Brain microvascular endothelial cell (primary cell): ENCODE results near the gene TSEN15.
"Not testable (repeated sequence)": the region's sequence is repeated elsewhere in the genome, so short reads cannot be mapped to it uniquely, and the experiment has no call there.

ENCODE experiments used
- DNase-seq: peaks from one replicate; pipeline ENCODE4 v3.0.0-alpha.2; 2020
- H3K27ac ChIP-seq: fragments of 250-450 bp; sonication (Bioruptor Pico); 2 replicates; pipeline ENCODE4 v1.5.1; 2020; ENCODE audit warnings: mild to moderate bottlenecking, moderate library complexity
- H3K27me3 ChIP-seq: fragments of 250-450 bp; sonication (Bioruptor Pico); replicated peaks from 2 replicates; pipeline ENCODE4 v1.5.1; 2020; ENCODE audit warnings: mild to moderate bottlenecking
- H3K36me3 ChIP-seq: fragments of 250-450 bp; sonication (Bioruptor Pico); replicated peaks from 2 replicates; pipeline ENCODE4 v1.5.1; 2020; ENCODE audit warnings: mild to moderate bottlenecking
- H3K4me3 ChIP-seq: 2 replicates; pipeline ENCODE4 v1.5.1; 2011; ENCODE audit warnings: low read depth, mild to moderate bottlenecking, control low read depth, low read length, moderate library complexity
- in situ Hi-C: cut with HindIII; loops from 2 replicates; pipeline ENCODE4 v1.10.0; 2017; ENCODE audit warnings: low sequenced_read_pairs, low pct_ligation_motif_present
- TF ChIP-seq, protein P1 (sequence below): IDR thresholded peaks from 2 replicates; pipeline ENCODE4 v1.5.1; 2011; ENCODE audit warnings: low read depth, mild to moderate bottlenecking, moderate library complexity, low read length, control low read depth, inconsistent platforms; ENCODE audit errors: missing control alignments

Gene TSEN15

GRCh38 chr1:184082541-184083415 is 31.2 kb downstream of the TSEN15 start:
- Histone ChIP-seq H3K36me3 (no peaks in the 10 kb centered on the region), H3K27ac (no peak overlapping the region), H3K4me3 (no peak overlapping the region), H3K27me3 (no peaks in the 10 kb centered on the region)
- TF ChIP-seq, protein P1, sequence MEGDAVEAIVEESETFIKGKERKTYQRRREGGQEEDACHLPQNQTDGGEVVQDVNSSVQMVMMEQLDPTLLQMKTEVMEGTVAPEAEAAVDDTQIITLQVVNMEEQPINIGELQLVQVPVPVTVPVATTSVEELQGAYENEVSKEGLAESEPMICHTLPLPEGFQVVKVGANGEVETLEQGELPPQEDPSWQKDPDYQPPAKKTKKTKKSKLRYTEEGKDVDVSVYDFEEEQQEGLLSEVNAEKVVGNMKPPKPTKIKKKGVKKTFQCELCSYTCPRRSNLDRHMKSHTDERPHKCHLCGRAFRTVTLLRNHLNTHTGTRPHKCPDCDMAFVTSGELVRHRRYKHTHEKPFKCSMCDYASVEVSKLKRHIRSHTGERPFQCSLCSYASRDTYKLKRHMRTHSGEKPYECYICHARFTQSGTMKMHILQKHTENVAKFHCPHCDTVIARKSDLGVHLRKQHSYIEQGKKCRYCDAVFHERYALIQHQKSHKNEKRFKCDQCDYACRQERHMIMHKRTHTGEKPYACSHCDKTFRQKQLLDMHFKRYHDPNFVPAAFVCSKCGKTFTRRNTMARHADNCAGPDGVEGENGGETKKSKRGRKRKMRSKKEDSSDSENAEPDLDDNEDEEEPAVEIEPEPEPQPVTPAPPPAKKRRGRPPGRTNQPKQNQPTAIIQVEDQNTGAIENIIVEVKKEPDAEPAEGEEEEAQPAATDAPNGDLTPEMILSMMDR: no peak
- DNase-seq: no peak
- in situ Hi-C loops: loop anchor here (25.0 kb wide), 1 partner anchor 580 kb away; no protein-coding TSS in a partner anchor

GRCh38 chr1:184085667-184086066 is 34.1 kb downstream of the TSEN15 start:
- Histone ChIP-seq H3K27ac (no peak overlapping the region), H3K4me3 (no peak overlapping the region), H3K27me3 (no peaks in the 10 kb centered on the region), H3K36me3 (no peaks in the 10 kb centered on the region)
- TF ChIP-seq, protein P1: no peak
- in situ Hi-C loops: loop anchor here (25.0 kb wide), 1 partner anchor 577 kb away; no protein-coding TSS in a partner anchor
- no peak for DNase-seq

- TF ChIP-seq, protein P1: no peak
- DNase-seq: no peak
- no peak overlapping the region for H3K27ac ChIP-seq
- no peak overlapping the region for H3K4me3 ChIP-seq
- H3K36me3 ChIP-seq: no peaks in the 10 kb centered on the region
- H3K27me3 ChIP-seq: no peaks in the 10 kb centered on the region
- in situ Hi-C loops: loop anchor here (25.0 kb wide), 1 partner anchor 574 kb away; no protein-coding TSS in a partner anchor
Observed at GRCh38 chr1:184088037-184088436, 36.5 kb downstream of the TSEN15 start.

- Histone ChIP-seq H3K27me3 (no peaks in the 10 kb centered on the region), H3K4me3 (no peak overlapping the region), H3K27ac (no peak overlapping the region), H3K36me3 (no peaks in the 10 kb centered on the region)
- TF ChIP-seq, protein P1: no peak
- in situ Hi-C loops: loop anchor here (25.0 kb wide), 1 partner anchor 569 kb away; no protein-coding TSS in a partner anchor
- no peak for DNase-seq
Observed at GRCh38 chr1:184093071-184093470, 41.5 kb downstream of the TSEN15 start.

- in situ Hi-C loops: loop anchor here (25.0 kb wide), 1 partner anchor 566 kb away; no protein-coding TSS in a partner anchor
- no peaks in the 10 kb centered on the region for H3K36me3 ChIP-seq
- DNase-seq: no peak
Observed at GRCh38 chr1:184096005-184096404, 44.5 kb downstream of the TSEN15 start.

GRCh38 chr1:184096580-184096979 is 45.0 kb downstream of the TSEN15 start:
- not testable (repeated sequence) for H3K27me3 ChIP-seq, H3K36me3 ChIP-seq, DNase-seq, H3K4me3 ChIP-seq, H3K27ac ChIP-seq
- in situ Hi-C loops: loop anchor here (25.0 kb wide), 1 partner anchor 566 kb away; no protein-coding TSS in a partner anchor

More at GRCh38 chr1:184096005-184096404, 44.5 kb downstream of the TSEN15 start:
- Histone ChIP-seq H3K27me3 (no peaks in the 10 kb centered on the region), H3K4me3 (no peak overlapping the region), H3K27ac (no peak overlapping the region)
- TF ChIP-seq, protein P1: no peak
